ENCODE results near the gene MAGEA2B.
"Not testable (repeated sequence)": the region's sequence is repeated elsewhere in the genome, so short reads cannot be mapped to it uniquely, and the experiment has no call there.

The MAGEA2B gene

GRCh38 chrX:152713815-152714787 lies at the start of gene MAGEA2B:
Gene MAGEA2B (plus strand): TSS chrX:152714628. CDS start chrX:152717107, 2,479 bp downstream.
- not testable (repeated sequence) for DNase-seq

- no peak for DNase-seq
Measured at GRCh38 chrX:152674135-152674534, 40.3 kb upstream of the MAGEA2B start.

- not testable (repeated sequence) for DNase-seq
Measured at GRCh38 chrX:152674652-152675051, 39.8 kb upstream of the MAGEA2B start.

GRCh38 chrX:152681012-152681411 lies 33.4 kb upstream of the MAGEA2B start:
- not testable (repeated sequence) for DNase-seq

GRCh38 chrX:152697952-152698931 lies 16.2 kb upstream of the MAGEA2B start, which contains the start of gene MAGEA3:
Gene MAGEA3 (plus strand): TSS chrX:152698794. CDS start chrX:152700833, 2,039 bp downstream.
- not testable (repeated sequence) for DNase-seq

- DNase-seq: not testable (repeated sequence)
Measured at GRCh38 chrX:152700390-152700789, 14.0 kb upstream of the MAGEA2B start.

GRCh38 chrX:152706500-152706899 lies 7.9 kb upstream of the MAGEA2B start:
- not testable (repeated sequence) for DNase-seq

- DNase-seq: not testable (repeated sequence)
Measured at GRCh38 chrX:152709173-152709572, 5.3 kb upstream of the MAGEA2B start, which contains the start of gene CSAG2. Gene CSAG2 (minus strand): TSS chrX:152709273. CDS start chrX:152709112, 161 bp downstream.

GRCh38 chrX:152713195-152713594 lies 1.2 kb upstream of the MAGEA2B start:
- not testable (repeated sequence) for DNase-seq

GRCh38 chrX:152725409-152725808 lies 11.0 kb downstream of the MAGEA2B start:
- no peak for DNase-seq

GRCh38 chrX:152733261-152733975 lies 19.0 kb downstream of the MAGEA2B start, which contains the start of the genes CSAG1 and MAGEA12:
Gene CSAG1 (minus strand): TSS chrX:152733721. CDS start chrX:152732460, 1,261 bp downstream.
Gene MAGEA12 (plus strand): TSS chrX:152733757. CDS start chrX:152736162, 2,405 bp downstream.
- DNase-seq: no peak

- not testable (repeated sequence) for DNase-seq
Measured at GRCh38 chrX:152734143-152734858, 19.9 kb downstream of the MAGEA2B start.

- DNase-seq: no peak
Measured at GRCh38 chrX:152735101-152735500, 20.7 kb downstream of the MAGEA2B start.

- no peak for DNase-seq
Measured at GRCh38 chrX:152735860-152736511, 21.6 kb downstream of the MAGEA2B start.

- DNase-seq: not testable (repeated sequence)
Measured at GRCh38 chrX:152736528-152736927, 22.1 kb downstream of the MAGEA2B start.

GRCh38 chrX:152738560-152738959 lies 24.1 kb downstream of the MAGEA2B start:
- DNase-seq: no peak

- DNase-seq: not testable (repeated sequence)
Measured at GRCh38 chrX:152753686-152754650, 39.5 kb downstream of the MAGEA2B start, which contains the start of gene MAGEA2. Gene MAGEA2 (minus strand): TSS chrX:152753842. CDS start chrX:152751363, 2,479 bp downstream.

- DNase-seq: not testable (repeated sequence)
Measured at GRCh38 chrX:152754871-152755270, 40.4 kb downstream of the MAGEA2B start.

- DNase-seq: not testable (repeated sequence)
Measured at GRCh38 chrX:152758918-152759317, 44.5 kb downstream of the MAGEA2B start, which contains the start of gene CSAG3. Gene CSAG3 (plus strand): TSS chrX:152759218.
